Measurements from ENCODE around the gene LKAAEAR1. TPM values are rescaled to one million over a fixed set of nuclear protein-coding genes. Genes with fewer than 3 reads are reported as not detected.
A peak's percentile ranks its signal among the peaks of the same experiment; 100 is the strongest.

The LKAAEAR1 gene
- total RNA-seq, 4 donors from 2014 or later = 0.81 TPM; not detected in 3

- H3K4me3 ChIP-seq = peak overlapping the region in 1 of 2 donors; percentile 51
- no peaks in the 10 kb centered on the region for H3K9me3 ChIP-seq
- ATAC-seq = no peak
- peaks cover 91% of the 10 kb centered on the region for H3K27me3 ChIP-seq
- H3K4me1 ChIP-seq = peaks cover 0 to 54% (median 27%) of the 10 kb centered on the region in 3 donors
- TF ChIP-seq POLR2AphosphoS5 (IDR thresholded peaks at IDR 0.05) (no peak), POLR2A (IDR thresholded peaks at IDR 0.05) (no peak), CTCF (IDR thresholded peaks at IDR 0.05) (no peak), EP300 (IDR thresholded peaks at IDR 0.05) (no peak)
- peaks cover 0 to 15% of the 10 kb centered on the region in 2 donors for H3K36me3 ChIP-seq
- 4% methylated on average over 7 of the region's 17 CpGs; no CpG with 5 or more reads in 1 of the 2 donors for WGBS, 2 donors (ENCODE audit: low coverage in 1 of 2)
- H3K27ac ChIP-seq = peak overlapping the region in 3 of 4 donors; percentile 6 to 59 (median 41)
Measured at GRCh38 chr20:64039293-64040160, 44.7 kb downstream of the LKAAEAR1 start.

GRCh38 chr20:64038565-64039292 lies 45.5 kb downstream of the LKAAEAR1 start:
- H3K4me1 ChIP-seq = peaks cover 0 to 54% (median 27%) of the 10 kb centered on the region in 3 donors
- TF ChIP-seq POLR2A (IDR thresholded peaks at IDR 0.05) (no peak), CTCF (IDR thresholded peaks at IDR 0.05) (peak in 3 of 4 experiments; percentile 62 to 83 (median 68)), EP300 (IDR thresholded peaks at IDR 0.05) (no peak)
- 0% methylated on average over 1 of the region's 91 CpGs; no CpG with 5 or more reads in 1 of the 2 donors for WGBS, 2 donors (ENCODE audit: low coverage in 1 of 2)
- H3K9me3 ChIP-seq = no peaks in the 10 kb centered on the region
- peak overlapping the region; percentile 0 to 51 for H3K4me3 ChIP-seq
- peak; percentile 81 for ATAC-seq
- H3K36me3 ChIP-seq = peaks cover 0 to 23% of the 10 kb centered on the region in 2 donors
- H3K27me3 ChIP-seq = peaks cover 83% of the 10 kb centered on the region
- peak overlapping the region in 3 of 4 donors; percentile 59 to 68 (median 66) for H3K27ac ChIP-seq

- TF ChIP-seq POLR2A (IDR thresholded peaks at IDR 0.05) (no peak), POLR2AphosphoS5 (IDR thresholded peaks at IDR 0.05) (no peak), EP300 (IDR thresholded peaks at IDR 0.05) (no peak), CTCF (IDR thresholded peaks at IDR 0.05) (no peak)
- ATAC-seq = no peak
- WGBS, 2 donors (ENCODE audit: low coverage in 1 of 2) = no CpG with 5 or more reads among the region's 30 CpGs
- Histone ChIP-seq H3K36me3 (peaks cover 0 to 28% of the 10 kb centered on the region in 2 donors), H3K9me3 (no peaks in the 10 kb centered on the region), H3K4me1 (peaks cover 0 to 54% (median 27%) of the 10 kb centered on the region in 3 donors), H3K27me3 (peaks cover 77% of the 10 kb centered on the region), H3K4me3 (peak overlapping the region in 1 of 2 donors; percentile 51), H3K27ac (peak overlapping the region in 2 of 4 donors; percentile 59 to 68)
Measured at GRCh38 chr20:64038224-64038564, 46.0 kb downstream of the LKAAEAR1 start.

GRCh38 chr20:64037498-64038213 lies 46.5 kb downstream of the LKAAEAR1 start:
- Histone ChIP-seq H3K27ac (no peak overlapping the region), H3K27me3 (peaks cover 73% of the 10 kb centered on the region), H3K36me3 (peaks cover 0 to 34% of the 10 kb centered on the region in 2 donors), H3K4me3 (peak overlapping the region in 1 of 2 donors; percentile 51), H3K4me1 (peaks cover 0 to 54% (median 27%) of the 10 kb centered on the region in 3 donors), H3K9me3 (no peaks in the 10 kb centered on the region)
- ATAC-seq = no peak
- TF ChIP-seq EP300 (IDR thresholded peaks at IDR 0.05) (no peak), CTCF (IDR thresholded peaks at IDR 0.05) (no peak), POLR2AphosphoS5 (IDR thresholded peaks at IDR 0.05) (no peak), POLR2A (IDR thresholded peaks at IDR 0.05) (no peak)
- 9 to 23% methylated on average over 6 of the region's 36 CpGs for WGBS, 2 donors (ENCODE audit: low coverage in 1 of 2)
